HepG2 (cell line): ENCODE measurements around the gene NRSN2. TPM values are rescaled to one million over a fixed set of nuclear protein-coding genes. Genes with fewer than 3 reads are reported as not detected.

Source experiments
- ATAC-seq: fragments of 200-7000 bp; cut with Tn5 transposase; 3 replicates; pipeline ENCODE4 v1.9.1; 2020; ENCODE audit warnings: mild to moderate bottlenecking, moderate library complexity
- BruUV-seq: library from RNA; stranded (reverse); fragments of 400-500 nt; replicated peaks from 2 replicates; lab custom pipeline; 2021; lab: Mats Ljungman, UMichigan
- CTCF ChIA-PET: fragments of 300-600 bp; formaldehyde crosslinking; extraction: SDS; loops from one replicate; lab custom pipeline; 2021; ENCODE audit warnings: low total read pairs, inconsistent platforms, low intra/inter-chr PET ratio; lab: Yijun Ruan, JAX
- POLR2A ChIA-PET: fragments of 350-600 bp; sonication (Branson Sonifier 250); formaldehyde crosslinking; loops from one replicate; lab custom pipeline; 2020; ENCODE audit warnings: antibody characterized with exemption, inconsistent platforms; lab: Yijun Ruan, JAX
- DNase-seq: peaks from one replicate; pipeline ENCODE4 v3.0.0-alpha.2; 2015; ENCODE audit warnings: low spot score
- FAIRE-seq: peaks from 3 replicates; lab custom pipeline; 2011; peaks lifted over from hg19 to GRCh38; lab: Jason Lieb, UNC
- H2AFZ ChIP-seq: one replicate; pipeline ENCODE4 v1.6.1; 2011; ENCODE audit warnings: low read length, inconsistent platforms
- H3K27ac ChIP-seq: fragments of 300-600 bp; 3 replicates; pipeline ENCODE4 v1.8.0; 2011; ENCODE audit warnings: mixed run types, mild to moderate bottlenecking, mixed read lengths, low read length, inconsistent platforms; ENCODE audit not compliant: insufficient read depth; ENCODE audit errors: extremely low read length
- H3K27me3 ChIP-seq, 2 experiments: fragments of 200-600 bp in 1 of 2; 2 replicates in 1 of 2; 3 replicates in 1 of 2; pipeline versions ENCODE4 v1.6.0 to v1.8.0; 2011; ENCODE audit warnings: low read length in 2 of 2, mild to moderate bottlenecking in 2 of 2, moderate library complexity in 2 of 2, inconsistent platforms in 1 of 2; ENCODE audit not compliant: insufficient read depth in 2 of 2, control insufficient read depth in 1 of 2
- H3K36me3 ChIP-seq, 2 experiments: fragments of 200-600 bp in 1 of 2; replicated peaks in 1 of 2; 2 replicates in 1 of 2; 3 replicates in 1 of 2; pipeline versions ENCODE4 v1.5.1 to v1.8.0; 2011; ENCODE audit warnings: low read length in 2 of 2, inconsistent platforms in 1 of 2; ENCODE audit not compliant: insufficient read depth in 2 of 2, control insufficient read depth in 1 of 2
- H3K4me1 ChIP-seq: 2 replicates; pipeline ENCODE4 v1.5.1; 2012; ENCODE audit warnings: low read length, inconsistent platforms; ENCODE audit not compliant: insufficient read depth
- H3K4me2 ChIP-seq: 2 replicates; pipeline ENCODE4 v1.6.0; 2011; ENCODE audit warnings: low read depth, low read length, inconsistent platforms
- H3K4me3 ChIP-seq, 3 experiments: fragments of 200-600 bp in 1 of 3; sonication (generic), shearing (Covaris generic) in 1 of 3; replicated peaks in 1 of 3; 2 replicates each; pipeline ENCODE4 v1.5.1; 2011 to 2016; ENCODE audit warnings: low read length in 3 of 3, inconsistent platforms in 2 of 3, low read depth in 2 of 3, mild to moderate bottlenecking in 2 of 3, control low read depth in 1 of 3, mixed read lengths in 1 of 3; ENCODE audit not compliant: insufficient read depth in 1 of 3
- H3K79me2 ChIP-seq: one replicate; pipeline ENCODE4 v1.6.1; 2011; ENCODE audit warnings: low read length, inconsistent platforms; ENCODE audit not compliant: insufficient read depth
- H3K9ac ChIP-seq: 2 replicates; pipeline ENCODE4 v1.6.0; 2011; ENCODE audit warnings: mild to moderate bottlenecking, low read depth, low read length, inconsistent platforms; ENCODE audit not compliant: insufficient read depth
- H3K9me3 ChIP-seq: 2 replicates; pipeline ENCODE4 v1.5.1; 2012; ENCODE audit warnings: mild to moderate bottlenecking, low read length
- H4K20me1 ChIP-seq: 2 replicates; pipeline ENCODE4 v1.6.0; 2011; ENCODE audit warnings: inconsistent platforms, mild to moderate bottlenecking, low read length, moderate library complexity; ENCODE audit not compliant: insufficient read depth
- MBNL3 ChIP-seq: fragments of 250-450 bp; sonication (Bioruptor Pico); conservative IDR thresholded peaks from 2 replicates; pipeline ENCODE4 v1.8.0; 2022; ENCODE audit warnings: mild to moderate bottlenecking, inconsistent platforms
- ZC3H13 ChIP-seq: sonication (generic); formaldehyde crosslinking; IDR thresholded peaks from 2 replicates; pipeline ENCODE4 v1.8.1; 2023; ENCODE audit warnings: mild to moderate bottlenecking, missing genetic modification reagents, moderate library complexity
- ZKSCAN8 ChIP-seq: IDR thresholded peaks from 2 replicates; pipeline ENCODE4 v1.6.1; 2016; ENCODE audit warnings: borderline replicate concordance, missing genetic modification reagents, missing compliant biosample characterization
- ZNF256 ChIP-seq: sonication (generic); formaldehyde crosslinking; conservative IDR thresholded peaks from 2 replicates; pipeline ENCODE4 v1.4.0; 2020; ENCODE audit warnings: missing genetic modification reagents
- ZNF329 ChIP-seq: sonication (generic); formaldehyde crosslinking; IDR thresholded peaks from 2 replicates; pipeline ENCODE4 v1.9.0; 2021; ENCODE audit warnings: low read depth, mild to moderate bottlenecking, missing genetic modification reagents
- ZNF335 ChIP-seq: sonication (generic); formaldehyde crosslinking; IDR thresholded peaks from 2 replicates; pipeline ENCODE4 v1.4.0; 2020; ENCODE audit warnings: missing genetic modification reagents
- ZNF839 ChIP-seq: sonication (generic); formaldehyde crosslinking; IDR thresholded peaks from 2 replicates; pipeline ENCODE4 v1.4.0; 2020; ENCODE audit warnings: missing genetic modification reagents, mild to moderate bottlenecking, borderline replicate concordance
- ZNF841 ChIP-seq: sonication (generic); formaldehyde crosslinking; IDR thresholded peaks from 2 replicates; pipeline ENCODE4 v1.8.1; 2023; ENCODE audit warnings: missing genetic modification reagents, borderline replicate concordance
- in situ Hi-C: cut with HindIII; loops from 2 replicates; pipeline ENCODE4 v1.10.0; 2017; ENCODE audit warnings: low pct_unique_long_range_greater_than_20kb; ENCODE audit not compliant: extremely low pct_ligation_motif_present
- intact Hi-C: fragments of 100-400 bp; cut with micrococcal nuclease; formaldehyde crosslinking; loops from one replicate; pipeline ENCODE4 v1.10.0; 2022; ENCODE audit not compliant: unreplicated experiment
- polyA plus RNA-seq, 8 experiments: library from polyadenylated mRNA; depleted of rRNA in 3 of 8; stranded (reverse) in 7 of 8; unstranded in 1 of 8; fragments of >200 nt; fragmentation: Illumina TruSeq in 4 of 8; extraction: Trizol in 4 of 8; gene quantifications; 2 replicates each; pipeline versions ENCODE4 v1.2.1 to v1.2.3, GENCODE V29; 2011 to 2016; ENCODE audit warnings: low read depth in 4 of 8, missing spikeins in 1 of 8, mixed read lengths in 1 of 8; ENCODE audit not compliant: insufficient read depth in 1 of 8
- total RNA-seq, 5 experiments: library from RNA; depleted of rRNA; stranded (reverse); fragments of >200 nt; fragmentation: Illumina TruSeq; extraction: Trizol; gene quantifications; 2 replicates each; pipeline ENCODE4 v1.2.3, GENCODE V29; 2016; ENCODE audit warnings: low read depth in 1 of 5
- TF ChIP-seq, protein P1 (sequence below): sonication (generic); formaldehyde crosslinking; IDR thresholded peaks from 2 replicates; pipeline ENCODE4 v1.5.0; 2020; ENCODE audit warnings: mild to moderate bottlenecking, missing genetic modification reagents

NRSN2 gene
- total and polyA plus RNA-seq, 2 of the 13 experiments (the other 11 are each of a cell fraction or from before 2014, with no cell fraction given) = 32.3 to 49.4 TPM

DNA sequence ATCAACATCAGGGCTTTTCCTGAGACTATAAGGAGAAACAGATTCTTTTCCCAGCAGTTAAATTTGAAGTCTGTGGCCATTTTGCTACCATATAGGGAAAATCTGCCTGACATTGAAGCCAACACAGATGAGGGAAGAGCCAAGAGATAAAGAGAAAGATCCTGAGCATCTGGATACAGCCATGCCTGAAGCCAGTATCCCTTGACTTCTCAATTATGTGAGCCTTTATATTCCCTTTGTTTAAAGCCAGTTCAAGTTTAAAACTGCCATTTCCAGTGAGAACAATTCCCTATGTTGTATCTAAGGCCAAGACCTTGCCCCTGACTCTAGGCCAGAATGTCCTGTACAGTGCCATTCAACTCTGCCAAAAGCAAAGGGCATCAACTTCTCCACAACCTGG is 3.8 kb upstream of the NRSN2 start:
- H3K36me3 ChIP-seq = no peaks in the 10 kb centered on the region
- peaks cover 6% of the 10 kb centered on the region for H3K79me2 ChIP-seq
- DNase-seq = no peak
- BruUV-seq = no TSS peak
- ATAC-seq = no peak
- no peak overlapping the region for H3K27ac ChIP-seq
- ChIA-PET CTCF (no interaction called here), POLR2A (no interaction called here)
- no peak overlapping the region for H3K4me2 ChIP-seq
- in situ Hi-C loops = no loop called here
- H3K9me3 ChIP-seq = no peaks in the 10 kb centered on the region
- intact Hi-C loops = no loop called here
- no peak overlapping the region for H3K9ac ChIP-seq
- no peak overlapping the region for H3K4me3 ChIP-seq
- H3K4me1 ChIP-seq = peaks cover 16% of the 10 kb centered on the region
- no peak for FAIRE-seq
- no peaks in the 10 kb centered on the region for H4K20me1 ChIP-seq
- no peak for TF ChIP-seq ZC3H13
- no peak for TF ChIP-seq ZNF335 (CRISPR knock-in tag)
- no peak for TF ChIP-seq ZKSCAN8 (CRISPR knock-in tag)
- TF ChIP-seq MBNL3 (CRISPR knock-in tag) = no peak
- TF ChIP-seq ZNF329 (CRISPR knock-in tag) = peak; percentile 97
- TF ChIP-seq ZNF256 (CRISPR knock-in tag) = no peak
- no peak for TF ChIP-seq ZNF839 (CRISPR knock-in tag)
- TF ChIP-seq, protein P1, sequence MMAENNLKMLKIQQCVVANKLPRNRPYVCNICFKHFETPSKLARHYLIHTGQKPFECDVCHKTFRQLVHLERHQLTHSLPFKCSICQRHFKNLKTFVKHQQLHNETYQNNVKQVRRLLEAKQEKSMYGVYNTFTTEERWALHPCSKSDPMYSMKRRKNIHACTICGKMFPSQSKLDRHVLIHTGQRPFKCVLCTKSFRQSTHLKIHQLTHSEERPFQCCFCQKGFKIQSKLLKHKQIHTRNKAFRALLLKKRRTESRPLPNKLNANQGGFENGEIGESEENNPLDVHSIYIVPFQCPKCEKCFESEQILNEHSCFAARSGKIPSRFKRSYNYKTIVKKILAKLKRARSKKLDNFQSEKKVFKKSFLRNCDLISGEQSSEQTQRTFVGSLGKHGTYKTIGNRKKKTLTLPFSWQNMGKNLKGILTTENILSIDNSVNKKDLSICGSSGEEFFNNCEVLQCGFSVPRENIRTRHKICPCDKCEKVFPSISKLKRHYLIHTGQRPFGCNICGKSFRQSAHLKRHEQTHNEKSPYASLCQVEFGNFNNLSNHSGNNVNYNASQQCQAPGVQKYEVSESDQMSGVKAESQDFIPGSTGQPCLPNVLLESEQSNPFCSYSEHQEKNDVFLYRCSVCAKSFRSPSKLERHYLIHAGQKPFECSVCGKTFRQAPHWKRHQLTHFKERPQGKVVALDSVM (CRISPR knock-in tag) = no peak
- no peak for TF ChIP-seq ZNF841
- H3K27me3 ChIP-seq = no peaks in the 10 kb centered on the region
- H2AFZ ChIP-seq = no peak overlapping the region
